DMS 273 treated with DMSO at 0.1 percent for 48 hours (cell line): Measurements from ENCODE around the gene GNB1.

Experiments used
- DNase-seq: peaks from one replicate; lab custom pipeline; 2025; lab: John Stamatoyannopoulos, UW

GNB1 gene

GRCh38 chr1:1910033-1910465 is 19.2 kb upstream of the GNB1 start:
- DNase-seq = no peak

GRCh38 chr1:1908506-1908791 is 17.6 kb upstream of the GNB1 start:
- no peak for DNase-seq

- no peak for DNase-seq
Measured at GRCh38 chr1:1907098-1907736, 16.3 kb upstream of the GNB1 start.

- DNase-seq = peak; percentile 43
Measured at GRCh38 chr1:1906185-1907097, 15.6 kb upstream of the GNB1 start.

- DNase-seq = no peak
Measured at GRCh38 chr1:1903224-1903623, 12.3 kb upstream of the GNB1 start.

GRCh38 chr1:1901641-1902294 is 10.9 kb upstream of the GNB1 start:
- DNase-seq = no peak

GRCh38 chr1:1900883-1901640 is 10.2 kb upstream of the GNB1 start:
- no peak for DNase-seq

GRCh38 chr1:1899967-1900327 is 9.1 kb upstream of the GNB1 start:
- no peak for DNase-seq

GRCh38 chr1:1899266-1899966 is 8.5 kb upstream of the GNB1 start:
- no peak for DNase-seq

GRCh38 chr1:1898246-1898933 is 7.5 kb upstream of the GNB1 start:
- no peak for DNase-seq

GRCh38 chr1:1895456-1896336 is 4.8 kb upstream of the GNB1 start:
- no peak for DNase-seq

- DNase-seq = no peak
Measured at GRCh38 chr1:1895060-1895418, 4.2 kb upstream of the GNB1 start.

- DNase-seq = no peak
Measured at GRCh38 chr1:1894354-1895059, 3.6 kb upstream of the GNB1 start.

GRCh38 chr1:1893997-1894353 is 3.1 kb upstream of the GNB1 start:
- no peak for DNase-seq

GRCh38 chr1:1893291-1893985 is 2.6 kb upstream of the GNB1 start:
- no peak for DNase-seq

GRCh38 chr1:1892763-1893120 is 1.9 kb upstream of the GNB1 start:
- DNase-seq = no peak

- DNase-seq = no peak
Measured at GRCh38 chr1:1892079-1892762, 1.3 kb upstream of the GNB1 start.

GRCh38 chr1:1891349-1892078 is 627 bp upstream of the GNB1 start:
- DNase-seq = no peak
